WERI-Rb-1 (cell line): ENCODE results near the gene CUX1.

Experiments
- DNase-seq: peaks from one replicate; pipeline ENCODE4 v3.0.0-alpha.2; 2020
- H3K27ac ChIP-seq: fragments of 250-450 bp; sonication (Bioruptor Pico); 2 replicates; pipeline ENCODE4 v1.5.1; 2020; ENCODE audit warnings: mild to moderate bottlenecking, moderate library complexity
- H3K27me3 ChIP-seq: fragments of 250-450 bp; sonication (Bioruptor Pico); 2 replicates; pipeline ENCODE4 v1.5.1; 2021; ENCODE audit warnings: mild to moderate bottlenecking, low read depth, moderate library complexity; ENCODE audit not compliant: insufficient read depth, severe bottlenecking
- H3K36me3 ChIP-seq: fragments of 250-450 bp; sonication (Bioruptor Pico); 2 replicates; pipeline ENCODE4 v1.5.1; 2020; ENCODE audit warnings: mild to moderate bottlenecking, moderate library complexity
- H3K4me3 ChIP-seq: 2 replicates; pipeline ENCODE4 v1.5.1; 2011; ENCODE audit warnings: low read depth, mild to moderate bottlenecking, control low read depth, low read length
- H3K9me3 ChIP-seq: fragments of 250-450 bp; sonication (Bioruptor Pico); 2 replicates; pipeline ENCODE4 v1.5.1; 2021; ENCODE audit warnings: mild to moderate bottlenecking, moderate library complexity; ENCODE audit not compliant: severe bottlenecking
- CTCF ChIP-seq: IDR thresholded peaks from 2 replicates; pipeline ENCODE4 v1.5.1; 2011; ENCODE audit warnings: low read depth, mild to moderate bottlenecking, control low read depth, inconsistent platforms, low read length

Gene CUX1

GRCh38 chr7:102313997-102314780 lies 496.8 kb downstream of the CUX1 start:
- no peak overlapping the region for H3K27ac ChIP-seq
- TF ChIP-seq CTCF: no peak
- no peak overlapping the region for H3K4me3 ChIP-seq
- H3K27me3 ChIP-seq: no peaks in the 10 kb centered on the region
- no peaks in the 10 kb centered on the region for H3K9me3 ChIP-seq
- peaks cover 22% of the 10 kb centered on the region for H3K36me3 ChIP-seq
- DNase-seq: no peak

GRCh38 chr7:102317231-102318059 lies 500.0 kb downstream of the CUX1 start:
- peak; percentile 33 for TF ChIP-seq CTCF
- Histone ChIP-seq H3K4me3 (no peak overlapping the region), H3K27me3 (no peaks in the 10 kb centered on the region), H3K36me3 (peaks cover 31% of the 10 kb centered on the region), H3K27ac (no peak overlapping the region), H3K9me3 (no peaks in the 10 kb centered on the region)
- no peak for DNase-seq

- TF ChIP-seq CTCF: no peak
- Histone ChIP-seq H3K27ac (no peak overlapping the region), H3K4me3 (no peak overlapping the region), H3K27me3 (no peaks in the 10 kb centered on the region), H3K36me3 (peaks cover 31% of the 10 kb centered on the region), H3K9me3 (no peaks in the 10 kb centered on the region)
- DNase-seq: no peak
Measured at GRCh38 chr7:102318482-102318971, 501.1 kb downstream of the CUX1 start.

GRCh38 chr7:102319671-102320070 lies 502.2 kb downstream of the CUX1 start:
- no peak overlapping the region for H3K4me3 ChIP-seq
- H3K9me3 ChIP-seq: no peaks in the 10 kb centered on the region
- no peak for TF ChIP-seq CTCF
- H3K36me3 ChIP-seq: peaks cover 24% of the 10 kb centered on the region
- H3K27ac ChIP-seq: no peak overlapping the region
- H3K27me3 ChIP-seq: no peaks in the 10 kb centered on the region
- no peak for DNase-seq

GRCh38 chr7:102320181-102320580 lies 502.8 kb downstream of the CUX1 start:
- H3K9me3 ChIP-seq: no peaks in the 10 kb centered on the region
- peaks cover 22% of the 10 kb centered on the region for H3K36me3 ChIP-seq
- no peak for TF ChIP-seq CTCF
- no peak for DNase-seq
- H3K27me3 ChIP-seq: no peaks in the 10 kb centered on the region
- no peak overlapping the region for H3K4me3 ChIP-seq
- no peak overlapping the region for H3K27ac ChIP-seq
